GM19351 (cell line): Measurements from ENCODE around the gene MATN1.

Source experiments
- ATAC-seq: cut with Tn5 transposase; IDR thresholded peaks from one replicate; pipeline ENCODE4 v1.9.1; 2021; ENCODE audit warnings: mild to moderate bottlenecking, moderate library complexity; ENCODE audit not compliant: unreplicated experiment

MATN1 gene

GRCh38 chr1:30665216-30666010, 58.0 kb downstream of the MATN1 start:
- no peak for ATAC-seq

- no peak for ATAC-seq
These were observed 59.2 kb downstream of the MATN1 start for GRCh38 chr1:30664103-30664755.

- ATAC-seq, result no peak
These were observed 59.7 kb downstream of the MATN1 start for GRCh38 chr1:30663596-30664091.

GRCh38 chr1:30662291-30662840, 61.0 kb downstream of the MATN1 start:
- ATAC-seq, result no peak

- no peak for ATAC-seq
These were observed 62.1 kb downstream of the MATN1 start for GRCh38 chr1:30661311-30661710.
